ENCODE measurements around the gene EPHA2. TPM values are rescaled to one million over a fixed set of nuclear protein-coding genes. Genes with fewer than 3 reads are reported as not detected.

EPHA2 gene
- total and polyA plus RNA-seq, 7 experiments from 2014 or later: 0.30 to 0.61 (median 0.59) TPM; not detected in 4

- Mint-ChIP-seq H3K27ac (no peak overlapping the region), H3K36me3 (no peaks in the 10 kb centered on the region), H3K4me1 (peaks cover 0 to 8% (median 0%) of the 10 kb centered on the region in 7 donors), H3K4me3 (no peak overlapping the region), H3K27me3 (no peaks in the 10 kb centered on the region), H3K9me3 (no peaks in the 10 kb centered on the region)
- no peaks in the 10 kb centered on the region for H3K36me3 ChIP-seq (ENCODE audit: control insufficient read depth in 2 of 3, insufficient read depth in 3 of 3, low read length in 3 of 3)
- no peaks in the 10 kb centered on the region for H3K9me3 ChIP-seq (ENCODE audit: control insufficient read depth in 2 of 3, low read length in 3 of 3)
- CTCF ChIA-PET: interaction anchor here (0.6 kb wide), 1 partner anchor 110 kb away, joined by 3 read pairs; no protein-coding TSS in a partner anchor
- intact Hi-C loops (cut with micrococcal nuclease): no loop called here
- no peaks in the 10 kb centered on the region for H3K27me3 ChIP-seq (ENCODE audit: control insufficient read depth in 2 of 2, insufficient read depth in 2 of 2, low read length in 2 of 2)
- H3K4me3 ChIP-seq (ENCODE audit: low read length): no peak overlapping the region
- POLR2A ChIA-PET: no interaction called here
- no peak overlapping the region for H3K27ac ChIP-seq (ENCODE audit: low read depth, low read length)
- ATAC-seq: no peak
- no peaks in the 10 kb centered on the region for H3K4me1 ChIP-seq (ENCODE audit: control insufficient read depth in 2 of 2, insufficient read depth in 2 of 2, low read length in 2 of 2)
- DNase-seq: no peak
These were observed 68.1 kb downstream of the EPHA2 start for GRCh38 chr1:16087733-16088132.

GRCh38 chr1:16085522-16085921 is 70.3 kb downstream of the EPHA2 start:
- Mint-ChIP-seq H3K9me3 (no peaks in the 10 kb centered on the region), H3K36me3 (no peaks in the 10 kb centered on the region), H3K27me3 (no peaks in the 10 kb centered on the region), H3K4me3 (no peak overlapping the region), H3K4me1 (peaks cover 0 to 5% (median 0%) of the 10 kb centered on the region in 7 donors), H3K27ac (peak overlapping the region in 1 of 9 donors; percentile 65)
- ChIA-PET POLR2A (no interaction called here), CTCF (interaction anchor here (0.8 kb wide), 1 partner anchor 73 kb away, joined by 4 read pairs; no protein-coding TSS in a partner anchor)
- no peak overlapping the region for H3K4me3 ChIP-seq (ENCODE audit: low read length)
- ATAC-seq: no peak
- H3K27ac ChIP-seq (ENCODE audit: low read depth, low read length): no peak overlapping the region
- H3K27me3 ChIP-seq (ENCODE audit: control insufficient read depth in 2 of 2, insufficient read depth in 2 of 2, low read length in 2 of 2): no peaks in the 10 kb centered on the region
- intact Hi-C loops (cut with micrococcal nuclease): no loop called here
- no peaks in the 10 kb centered on the region for H3K4me1 ChIP-seq (ENCODE audit: control insufficient read depth in 2 of 2, insufficient read depth in 2 of 2, low read length in 2 of 2)
- H3K36me3 ChIP-seq (ENCODE audit: control insufficient read depth in 2 of 3, insufficient read depth in 3 of 3, low read length in 3 of 3): no peaks in the 10 kb centered on the region
- no peak for DNase-seq
- no peaks in the 10 kb centered on the region for H3K9me3 ChIP-seq (ENCODE audit: control insufficient read depth in 2 of 3, low read length in 3 of 3)

DNA sequence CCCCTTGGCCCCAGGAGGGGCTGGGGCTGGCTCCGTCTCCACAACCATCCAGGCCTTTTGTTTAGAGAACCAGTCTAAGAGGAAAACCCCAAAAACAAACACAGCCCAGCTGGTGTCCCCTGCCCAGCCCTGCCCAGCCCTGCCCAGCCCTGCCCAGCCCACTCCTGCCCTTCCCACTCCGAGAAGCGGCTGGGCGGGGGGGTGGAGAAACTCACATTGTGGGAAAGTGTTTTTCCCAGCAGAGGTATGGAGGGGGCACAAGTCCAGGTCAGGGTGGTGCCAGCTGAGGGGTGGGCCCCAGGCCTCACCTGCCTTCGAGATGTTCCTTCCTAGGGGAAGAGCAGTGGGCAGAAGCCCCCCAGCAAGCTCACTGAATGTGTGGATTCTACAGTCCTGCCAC is 72.4 kb downstream of the EPHA2 start:
- Histone ChIP-seq H3K9me3 (ENCODE audit: control insufficient read depth in 2 of 3, low read length in 3 of 3) (no peaks in the 10 kb centered on the region), H3K27me3 (ENCODE audit: control insufficient read depth in 2 of 2, insufficient read depth in 2 of 2, low read length in 2 of 2) (no peaks in the 10 kb centered on the region), H3K36me3 (ENCODE audit: control insufficient read depth in 2 of 3, insufficient read depth in 3 of 3, low read length in 3 of 3) (no peaks in the 10 kb centered on the region), H3K4me1 (ENCODE audit: control insufficient read depth in 2 of 2, insufficient read depth in 2 of 2, low read length in 2 of 2) (peaks cover 6% of the 10 kb centered on the region in 2 donors), H3K4me3 (ENCODE audit: low read length) (no peak overlapping the region), H3K27ac (ENCODE audit: low read depth, low read length) (no peak overlapping the region)
- CTCF ChIA-PET: interaction anchor here (13.1 kb wide), 1 partner anchor 104 kb away, joined by 240 read pairs; no protein-coding TSS in a partner anchor
- ATAC-seq (no peak), DNase-seq (no peak)
- H3K27ac Mint-ChIP-seq: no peak overlapping the region
- H3K9me3 Mint-ChIP-seq: no peaks in the 10 kb centered on the region
- peaks cover 3 to 7% (median 6%) of the 10 kb centered on the region in 7 donors for H3K4me1 Mint-ChIP-seq
- no peaks in the 10 kb centered on the region for H3K27me3 Mint-ChIP-seq
- no peaks in the 10 kb centered on the region for H3K36me3 Mint-ChIP-seq
- intact Hi-C loops (cut with micrococcal nuclease): no loop called here
- POLR2A ChIA-PET: no interaction called here
- H3K4me3 Mint-ChIP-seq: no peak overlapping the region

GRCh38 chr1:16082283-16083038 is 73.4 kb downstream of the EPHA2 start:
- peak; percentile 60 for ATAC-seq
- H3K4me3 ChIP-seq (ENCODE audit: low read length): no peak overlapping the region
- Mint-ChIP-seq H3K36me3 (no peaks in the 10 kb centered on the region), H3K9me3 (peaks cover 0 to 1% (median 0%) of the 10 kb centered on the region in 11 donors), H3K4me1 (peaks cover 3 to 8% (median 6%) of the 10 kb centered on the region in 7 donors), H3K27ac (peak overlapping the region in 1 of 9 donors; percentile 51), H3K27me3 (no peaks in the 10 kb centered on the region), H3K4me3 (no peak overlapping the region)
- H3K4me1 ChIP-seq (ENCODE audit: control insufficient read depth in 2 of 2, insufficient read depth in 2 of 2, low read length in 2 of 2): peaks cover 6% of the 10 kb centered on the region in 2 donors
- ChIA-PET POLR2A (no interaction called here), CTCF (interaction anchor here (0.5 to 13.1 kb wide), 8 partner anchors 14 to 627 kb away, joined by 3 to 240 read pairs (median 3); no protein-coding TSS in a partner anchor)
- peak in 7 of 9 donors; percentile 38 to 69 (median 43) for DNase-seq
- H3K27ac ChIP-seq (ENCODE audit: low read depth, low read length): no peak overlapping the region
- H3K9me3 ChIP-seq (ENCODE audit: control insufficient read depth in 2 of 3, low read length in 3 of 3): no peaks in the 10 kb centered on the region
- H3K27me3 ChIP-seq (ENCODE audit: control insufficient read depth in 2 of 2, insufficient read depth in 2 of 2, low read length in 2 of 2): no peaks in the 10 kb centered on the region
- H3K36me3 ChIP-seq (ENCODE audit: control insufficient read depth in 2 of 3, insufficient read depth in 3 of 3, low read length in 3 of 3): no peaks in the 10 kb centered on the region
- intact Hi-C loops (cut with micrococcal nuclease): no loop called here

DNA sequence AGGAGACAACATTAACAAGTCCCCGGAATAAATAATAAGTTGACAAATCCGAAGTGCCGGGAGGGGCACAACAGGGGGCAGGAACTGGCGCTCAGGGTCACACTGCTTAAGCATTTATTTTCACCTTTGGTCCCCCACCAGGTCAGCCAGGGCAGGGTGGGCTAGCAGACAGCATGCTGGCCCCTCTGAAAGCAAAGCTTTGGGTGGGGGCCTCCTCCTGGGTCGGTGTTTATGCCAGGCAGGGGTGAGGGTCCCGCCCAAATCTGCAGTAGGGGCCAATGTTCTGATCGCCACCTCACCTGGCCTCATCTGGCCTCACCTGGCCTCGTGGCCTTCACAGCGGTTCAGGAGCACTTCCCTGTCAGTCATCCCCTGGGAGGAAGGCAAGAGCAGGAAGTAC is 74.2 kb downstream of the EPHA2 start:
- Histone ChIP-seq H3K36me3 (ENCODE audit: control insufficient read depth in 2 of 3, insufficient read depth in 3 of 3, low read length in 3 of 3) (no peaks in the 10 kb centered on the region), H3K27me3 (ENCODE audit: control insufficient read depth in 2 of 2, insufficient read depth in 2 of 2, low read length in 2 of 2) (no peaks in the 10 kb centered on the region), H3K9me3 (ENCODE audit: control insufficient read depth in 2 of 3, low read length in 3 of 3) (no peaks in the 10 kb centered on the region), H3K4me1 (ENCODE audit: control insufficient read depth in 2 of 2, insufficient read depth in 2 of 2, low read length in 2 of 2) (peaks cover 6% of the 10 kb centered on the region in 2 donors), H3K27ac (ENCODE audit: low read depth, low read length) (no peak overlapping the region), H3K4me3 (ENCODE audit: low read length) (no peak overlapping the region)
- Mint-ChIP-seq H3K4me3 (no peak overlapping the region), H3K27ac (no peak overlapping the region), H3K36me3 (no peaks in the 10 kb centered on the region), H3K4me1 (peaks cover 3 to 10% (median 6%) of the 10 kb centered on the region in 7 donors), H3K27me3 (no peaks in the 10 kb centered on the region), H3K9me3 (peaks cover 0 to 1% (median 0%) of the 10 kb centered on the region in 11 donors)
- no peak for ATAC-seq
- no peak for DNase-seq
- POLR2A ChIA-PET: no interaction called here
- CTCF ChIA-PET: interaction anchor here (0.6 to 13.1 kb wide), 6 partner anchors 15 to 628 kb away, joined by 3 to 240 read pairs (median 4); no protein-coding TSS in a partner anchor
- intact Hi-C loops (cut with micrococcal nuclease): no loop called here

DNA sequence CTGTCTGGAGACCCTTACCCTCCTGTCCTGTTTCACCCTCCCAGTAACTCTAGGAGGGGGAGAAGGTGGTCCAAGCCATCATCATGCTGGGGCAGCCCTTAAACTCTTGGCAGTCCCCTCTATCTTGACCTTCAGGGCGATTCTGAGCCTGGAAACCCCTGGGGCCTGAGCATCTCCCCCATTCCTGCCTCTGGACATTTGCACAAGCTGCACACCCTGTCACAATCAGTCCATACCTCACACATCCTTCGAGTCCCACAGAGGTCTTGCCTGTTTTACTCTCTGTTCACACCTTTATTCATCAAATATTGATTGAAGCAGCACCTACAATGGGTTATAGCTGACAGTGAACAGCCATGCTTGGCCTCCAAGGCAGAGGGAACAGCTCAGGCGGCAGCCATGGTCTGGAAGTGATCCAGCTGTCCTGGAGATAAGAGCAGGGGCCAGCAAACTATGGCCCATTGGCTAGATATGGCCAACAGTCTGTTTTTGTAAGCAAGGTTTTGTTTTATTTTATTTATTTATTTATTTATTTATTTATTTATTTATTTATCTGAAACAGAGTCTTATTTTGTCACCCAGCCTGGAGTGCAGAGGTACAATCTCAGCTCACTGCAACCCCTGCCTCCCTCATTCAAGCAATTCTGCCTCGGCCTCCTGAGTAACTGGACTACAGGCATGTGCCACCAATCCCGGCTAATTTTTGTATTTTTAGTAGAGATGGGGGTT is 75.3 kb downstream of the EPHA2 start:
- no peak for DNase-seq
- intact Hi-C loops (cut with micrococcal nuclease): no loop called here
- ChIA-PET CTCF (interaction anchor here (1.0 to 13.1 kb wide), 4 partner anchors 16 to 163 kb away, joined by 4 to 240 read pairs (median 13); no protein-coding TSS in a partner anchor), POLR2A (no interaction called here)
- Mint-ChIP-seq H3K4me1 (peaks cover 3 to 10% (median 6%) of the 10 kb centered on the region in 7 donors), H3K27me3 (peaks cover 0 to 4% (median 0%) of the 10 kb centered on the region in 5 donors), H3K27ac (peak overlapping the region in 1 of 9 donors; percentile 22), H3K4me3 (peak overlapping the region in 1 of 10 donors; percentile 1), H3K36me3 (no peaks in the 10 kb centered on the region), H3K9me3 (peaks cover 0 to 3% (median 0%) of the 10 kb centered on the region in 11 donors)
- no peak for ATAC-seq
- Histone ChIP-seq H3K4me1 (ENCODE audit: control insufficient read depth in 2 of 2, insufficient read depth in 2 of 2, low read length in 2 of 2) (peaks cover 6% of the 10 kb centered on the region in 2 donors), H3K36me3 (ENCODE audit: control insufficient read depth in 2 of 3, insufficient read depth in 3 of 3, low read length in 3 of 3) (no peaks in the 10 kb centered on the region), H3K9me3 (ENCODE audit: control insufficient read depth in 2 of 3, low read length in 3 of 3) (no peaks in the 10 kb centered on the region), H3K27me3 (ENCODE audit: control insufficient read depth in 2 of 2, insufficient read depth in 2 of 2, low read length in 2 of 2) (no peaks in the 10 kb centered on the region), H3K27ac (ENCODE audit: low read depth, low read length) (no peak overlapping the region), H3K4me3 (ENCODE audit: low read length) (no peak overlapping the region)
